ENCODE data around the gene DNAH17. TPM values are rescaled to one million over a fixed set of nuclear protein-coding genes. Genes with fewer than 3 reads are reported as not detected.

Gene DNAH17
- polyA plus RNA-seq, 1 donor, result 2.7 TPM

GRCh38 chr17:78572239-78573205 is 4.7 kb downstream of the DNAH17 start:
- no peak for DNase-seq (ENCODE audit: low read depth)

- DNase-seq (ENCODE audit: low read depth), result no peak
Observed at GRCh38 chr17:78571329-78571728, 5.9 kb downstream of the DNAH17 start.

GRCh38 chr17:78568494-78569115 is 8.6 kb downstream of the DNAH17 start:
- no peak for DNase-seq (ENCODE audit: low read depth)

GRCh38 chr17:78567991-78568390 is 9.2 kb downstream of the DNAH17 start:
- no peak for DNase-seq (ENCODE audit: low read depth)

GRCh38 chr17:78566947-78567346 is 10.2 kb downstream of the DNAH17 start:
- DNase-seq (ENCODE audit: low read depth), result no peak

GRCh38 chr17:78563189-78564145 is 13.7 kb downstream of the DNAH17 start:
- no peak for DNase-seq (ENCODE audit: low read depth)

GRCh38 chr17:78562734-78563133 is 14.5 kb downstream of the DNAH17 start:
- DNase-seq (ENCODE audit: low read depth), result no peak

- no peak for DNase-seq (ENCODE audit: low read depth)
Observed at GRCh38 chr17:78561166-78561565, 16.0 kb downstream of the DNAH17 start.

- no peak for DNase-seq (ENCODE audit: low read depth)
Observed at GRCh38 chr17:78560731-78561130, 16.5 kb downstream of the DNAH17 start.

GRCh38 chr17:78559749-78560368 is 17.3 kb downstream of the DNAH17 start:
- DNase-seq (ENCODE audit: low read depth), result no peak

GRCh38 chr17:78558989-78559388 is 18.2 kb downstream of the DNAH17 start:
- no peak for DNase-seq (ENCODE audit: low read depth)

- DNase-seq (ENCODE audit: low read depth), result no peak
Observed at GRCh38 chr17:78558181-78558850, 18.9 kb downstream of the DNAH17 start.

GRCh38 chr17:78557598-78558039 is 19.6 kb downstream of the DNAH17 start:
- DNase-seq (ENCODE audit: low read depth), result no peak

GRCh38 chr17:78556812-78557211 is 20.4 kb downstream of the DNAH17 start:
- no peak for DNase-seq (ENCODE audit: low read depth)

GRCh38 chr17:78555746-78556401 is 21.3 kb downstream of the DNAH17 start:
- no peak for DNase-seq (ENCODE audit: low read depth)

- no peak for DNase-seq (ENCODE audit: low read depth)
Observed at GRCh38 chr17:78550464-78550863, 26.7 kb downstream of the DNAH17 start.

- DNase-seq (ENCODE audit: low read depth), result no peak
Observed at GRCh38 chr17:78548725-78549124, 28.5 kb downstream of the DNAH17 start.

GRCh38 chr17:78547035-78547434 is 30.2 kb downstream of the DNAH17 start:
- no peak for DNase-seq (ENCODE audit: low read depth)

- DNase-seq (ENCODE audit: low read depth), result no peak
Observed at GRCh38 chr17:78546476-78546875, 30.7 kb downstream of the DNAH17 start.

All from forelimb muscle (tissue), 1 donor.